HepG2 (cell line): ENCODE results near the gene FBLN5. TPM values are rescaled to one million over a fixed set of nuclear protein-coding genes. Genes with fewer than 3 reads are reported as not detected.

Source experiments
- ATAC-seq: fragments of 200-7000 bp; cut with Tn5 transposase; 3 replicates; pipeline ENCODE4 v1.9.1; 2020; ENCODE audit warnings: mild to moderate bottlenecking, moderate library complexity
- BruUV-seq: library from RNA; stranded (reverse); fragments of 400-500 nt; replicated peaks from 2 replicates; lab custom pipeline; 2021; lab: Mats Ljungman, UMichigan
- CTCF ChIA-PET: fragments of 300-600 bp; formaldehyde crosslinking; extraction: SDS; loops from one replicate; lab custom pipeline; 2021; ENCODE audit warnings: low total read pairs, inconsistent platforms, low intra/inter-chr PET ratio; lab: Yijun Ruan, JAX
- POLR2A ChIA-PET: fragments of 350-600 bp; sonication (Branson Sonifier 250); formaldehyde crosslinking; loops from one replicate; lab custom pipeline; 2020; ENCODE audit warnings: antibody characterized with exemption, inconsistent platforms; lab: Yijun Ruan, JAX
- DNase-seq: peaks from one replicate; pipeline ENCODE4 v3.0.0-alpha.2; 2015; ENCODE audit warnings: low spot score
- FAIRE-seq: peaks from 3 replicates; lab custom pipeline; 2011; peaks lifted over from hg19 to GRCh38; lab: Jason Lieb, UNC
- H2AFZ ChIP-seq: one replicate; pipeline ENCODE4 v1.6.1; 2011; ENCODE audit warnings: low read length, inconsistent platforms
- H3K27ac ChIP-seq: fragments of 300-600 bp; 3 replicates; pipeline ENCODE4 v1.8.0; 2011; ENCODE audit warnings: mixed run types, mild to moderate bottlenecking, mixed read lengths, low read length, inconsistent platforms; ENCODE audit not compliant: insufficient read depth; ENCODE audit errors: extremely low read length
- H3K27me3 ChIP-seq, 2 experiments: fragments of 200-600 bp in 1 of 2; 2 replicates in 1 of 2; 3 replicates in 1 of 2; pipeline versions ENCODE4 v1.6.0 to v1.8.0; 2011; ENCODE audit warnings: low read length in 2 of 2, mild to moderate bottlenecking in 2 of 2, moderate library complexity in 2 of 2, inconsistent platforms in 1 of 2; ENCODE audit not compliant: insufficient read depth in 2 of 2, control insufficient read depth in 1 of 2
- H3K36me3 ChIP-seq, 2 experiments: fragments of 200-600 bp in 1 of 2; replicated peaks in 1 of 2; 2 replicates in 1 of 2; 3 replicates in 1 of 2; pipeline versions ENCODE4 v1.5.1 to v1.8.0; 2011; ENCODE audit warnings: low read length in 2 of 2, inconsistent platforms in 1 of 2; ENCODE audit not compliant: insufficient read depth in 2 of 2, control insufficient read depth in 1 of 2
- H3K4me1 ChIP-seq: 2 replicates; pipeline ENCODE4 v1.5.1; 2012; ENCODE audit warnings: low read length, inconsistent platforms; ENCODE audit not compliant: insufficient read depth
- H3K4me2 ChIP-seq: 2 replicates; pipeline ENCODE4 v1.6.0; 2011; ENCODE audit warnings: low read depth, low read length, inconsistent platforms
- H3K4me3 ChIP-seq, 3 experiments: fragments of 200-600 bp in 1 of 3; sonication (generic), shearing (Covaris generic) in 1 of 3; replicated peaks in 1 of 3; 2 replicates each; pipeline ENCODE4 v1.5.1; 2011 to 2016; ENCODE audit warnings: low read length in 3 of 3, inconsistent platforms in 2 of 3, low read depth in 2 of 3, mild to moderate bottlenecking in 2 of 3, control low read depth in 1 of 3, mixed read lengths in 1 of 3; ENCODE audit not compliant: insufficient read depth in 1 of 3
- H3K79me2 ChIP-seq: one replicate; pipeline ENCODE4 v1.6.1; 2011; ENCODE audit warnings: low read length, inconsistent platforms; ENCODE audit not compliant: insufficient read depth
- H3K9ac ChIP-seq: 2 replicates; pipeline ENCODE4 v1.6.0; 2011; ENCODE audit warnings: mild to moderate bottlenecking, low read depth, low read length, inconsistent platforms; ENCODE audit not compliant: insufficient read depth
- H3K9me3 ChIP-seq: 2 replicates; pipeline ENCODE4 v1.5.1; 2012; ENCODE audit warnings: mild to moderate bottlenecking, low read length
- H4K20me1 ChIP-seq: 2 replicates; pipeline ENCODE4 v1.6.0; 2011; ENCODE audit warnings: inconsistent platforms, mild to moderate bottlenecking, low read length, moderate library complexity; ENCODE audit not compliant: insufficient read depth
- ATF7-NPFF ChIP-seq: sonication (generic); formaldehyde crosslinking; IDR thresholded peaks from 2 replicates; pipeline ENCODE4 v1.8.1; 2023; ENCODE audit warnings: mild to moderate bottlenecking, low read depth, missing genetic modification reagents, moderate library complexity
- BORCS8-MEF2B ChIP-seq: sonication (generic); formaldehyde crosslinking; IDR thresholded peaks from 2 replicates; pipeline ENCODE4 v1.8.0; 2022; ENCODE audit warnings: mild to moderate bottlenecking, missing genetic modification reagents
- EEA1 ChIP-seq: sonication (generic); formaldehyde crosslinking; IDR thresholded peaks from 2 replicates; pipeline ENCODE4 v1.5.1; 2020; ENCODE audit warnings: mild to moderate bottlenecking, missing genetic modification reagents, borderline replicate concordance
- ELF4 ChIP-seq: sonication (generic); formaldehyde crosslinking; IDR thresholded peaks from 2 replicates; pipeline ENCODE4 v1.5.0; 2020; ENCODE audit warnings: missing genetic modification reagents, mild to moderate bottlenecking, moderate library complexity, borderline replicate concordance
- HNF4G ChIP-seq, 2 experiments: sonication (generic) in 1 of 2; formaldehyde crosslinking in 1 of 2; IDR thresholded peaks; 2 replicates each; pipeline versions ENCODE4 v1.4.0 to v1.6.1; 2011 to 2020; ENCODE audit warnings: borderline replicate concordance in 2 of 2, low read depth in 2 of 2, mild to moderate bottlenecking in 2 of 2, low read length in 1 of 2, missing genetic modification reagents in 1 of 2, moderate library complexity in 1 of 2
- HNRNPK ChIP-seq: fragments of 200-400 bp; formaldehyde crosslinking; IDR thresholded peaks from 2 replicates; pipeline ENCODE4 v1.6.1; 2018; ENCODE audit warnings: low read length, low read depth, moderate library complexity, mild to moderate bottlenecking; ENCODE audit not compliant: poor library complexity, severe bottlenecking
- MED1 ChIP-seq: sonication (generic); formaldehyde crosslinking; IDR thresholded peaks from 2 replicates; pipeline ENCODE4 v1.4.0; 2020; ENCODE audit warnings: missing genetic modification reagents
- MXI1 ChIP-seq: IDR thresholded peaks from 3 replicates; pipeline ENCODE4 v1.6.1; 2012; ENCODE audit warnings: low read depth, low read length, inconsistent platforms, borderline replicate concordance
- SMARCC2 ChIP-seq: fragments of 450-650 bp; IDR thresholded peaks from 2 replicates; pipeline ENCODE4 v1.6.1; 2017; ENCODE audit warnings: antibody characterized with exemption, mild to moderate bottlenecking
- TAF1 ChIP-seq: sonication (generic); formaldehyde crosslinking; IDR thresholded peaks from 2 replicates; pipeline ENCODE4 v1.4.0; 2020; ENCODE audit warnings: missing genetic modification reagents
- U2AF2 ChIP-seq: fragments of 200-400 bp; formaldehyde crosslinking; IDR thresholded peaks from 2 replicates; pipeline ENCODE4 v1.6.1; 2017; ENCODE audit warnings: low read depth, mild to moderate bottlenecking, low read length
- ZEB1 ChIP-seq: IDR thresholded peaks from 2 replicates; pipeline ENCODE4 v1.6.1; 2012; ENCODE audit warnings: mild to moderate bottlenecking, low read depth, inconsistent platforms; ENCODE audit not compliant: insufficient replicate concordance
- WGBS: methylation state at CpG from one replicate; pipeline ENCODE4 v1.1.6; 2017; ENCODE audit warnings: low lambda C conversion rate; 5-methylcytosine and 5-hydroxymethylcytosine counted together
- in situ Hi-C: cut with HindIII; loops from 2 replicates; pipeline ENCODE4 v1.10.0; 2017; ENCODE audit warnings: low pct_unique_long_range_greater_than_20kb; ENCODE audit not compliant: extremely low pct_ligation_motif_present
- intact Hi-C: fragments of 100-400 bp; cut with micrococcal nuclease; formaldehyde crosslinking; loops from one replicate; pipeline ENCODE4 v1.10.0; 2022; ENCODE audit not compliant: unreplicated experiment
- polyA plus RNA-seq, 8 experiments: library from polyadenylated mRNA; depleted of rRNA in 3 of 8; stranded (reverse) in 7 of 8; unstranded in 1 of 8; fragments of >200 nt; fragmentation: Illumina TruSeq in 4 of 8; extraction: Trizol in 4 of 8; gene quantifications; 2 replicates each; pipeline versions ENCODE4 v1.2.1 to v1.2.3, GENCODE V29; 2011 to 2016; ENCODE audit warnings: low read depth in 4 of 8, missing spikeins in 1 of 8, mixed read lengths in 1 of 8; ENCODE audit not compliant: insufficient read depth in 1 of 8
- total RNA-seq, 5 experiments: library from RNA; depleted of rRNA; stranded (reverse); fragments of >200 nt; fragmentation: Illumina TruSeq; extraction: Trizol; gene quantifications; 2 replicates each; pipeline ENCODE4 v1.2.3, GENCODE V29; 2016; ENCODE audit warnings: low read depth in 1 of 5
- TF ChIP-seq, protein P1 (sequence below): IDR thresholded peaks from 2 replicates; pipeline ENCODE4 v1.6.1; 2016; ENCODE audit warnings: missing biosample characterization, missing genetic modification reagents, low read depth
- TF ChIP-seq, protein P2 (sequence below): sonication (generic); formaldehyde crosslinking; IDR thresholded peaks from 2 replicates; pipeline ENCODE4 v1.8.0; 2022; ENCODE audit warnings: mild to moderate bottlenecking, missing genetic modification reagents
- TF ChIP-seq, protein P3 (sequence below): sonication (generic); formaldehyde crosslinking; IDR thresholded peaks from 2 replicates; pipeline ENCODE4 v1.8.0; 2022; ENCODE audit warnings: mild to moderate bottlenecking, missing genetic modification reagents; ENCODE audit not compliant: insufficient replicate concordance
- TF ChIP-seq, protein P4 (sequence below): sonication (generic); formaldehyde crosslinking; IDR thresholded peaks from 2 replicates; pipeline ENCODE4; 2020; ENCODE audit warnings: missing genetic modification reagents, mild to moderate bottlenecking, borderline replicate concordance

Gene FBLN5
- total and polyA plus RNA-seq, 2 of the 13 experiments (the other 11 are each of a cell fraction or from before 2014, with no cell fraction given), result 0.38 to 0.77 TPM

- TF ChIP-seq, protein P1, sequence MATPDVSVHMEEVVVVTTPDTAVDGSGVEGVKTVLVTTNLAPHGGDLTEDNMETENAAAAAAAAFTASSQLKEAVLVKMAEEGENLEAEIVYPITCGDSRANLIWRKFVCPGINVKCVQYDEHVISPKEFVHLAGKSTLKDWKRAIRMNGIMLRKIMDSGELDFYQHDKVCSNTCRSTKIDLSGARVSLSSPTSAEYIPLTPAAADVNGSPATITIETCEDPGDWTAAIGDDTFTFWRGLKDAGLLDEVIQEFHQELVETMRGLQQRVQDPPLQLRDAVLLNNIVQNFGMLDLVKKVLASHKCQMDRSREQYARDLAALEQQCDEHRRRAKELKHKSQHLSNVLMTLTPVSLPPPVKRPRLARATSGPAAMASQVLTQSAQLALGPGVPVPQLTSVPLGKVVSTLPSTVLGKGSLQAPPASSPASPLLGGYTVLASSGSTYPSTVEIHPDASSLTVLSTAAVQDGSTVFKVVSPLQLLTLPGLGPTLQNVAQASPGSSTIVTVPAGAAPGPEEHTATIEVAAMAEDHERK, result no peak
- TF ChIP-seq EEA1 (CRISPR knock-in tag) (no peak), HNF4G (IDR thresholded peaks at IDR 0.05; ENCODE audit: borderline replicate concordance, low read depth, low read length) (no peak), HNF4G (CRISPR knock-in tag; IDR thresholded peaks at IDR 0.05; ENCODE audit: borderline replicate concordance, low read depth) (no peak), U2AF2 (no peak), BORCS8-MEF2B (CRISPR knock-in tag) (no peak)
- TF ChIP-seq, protein P2, sequence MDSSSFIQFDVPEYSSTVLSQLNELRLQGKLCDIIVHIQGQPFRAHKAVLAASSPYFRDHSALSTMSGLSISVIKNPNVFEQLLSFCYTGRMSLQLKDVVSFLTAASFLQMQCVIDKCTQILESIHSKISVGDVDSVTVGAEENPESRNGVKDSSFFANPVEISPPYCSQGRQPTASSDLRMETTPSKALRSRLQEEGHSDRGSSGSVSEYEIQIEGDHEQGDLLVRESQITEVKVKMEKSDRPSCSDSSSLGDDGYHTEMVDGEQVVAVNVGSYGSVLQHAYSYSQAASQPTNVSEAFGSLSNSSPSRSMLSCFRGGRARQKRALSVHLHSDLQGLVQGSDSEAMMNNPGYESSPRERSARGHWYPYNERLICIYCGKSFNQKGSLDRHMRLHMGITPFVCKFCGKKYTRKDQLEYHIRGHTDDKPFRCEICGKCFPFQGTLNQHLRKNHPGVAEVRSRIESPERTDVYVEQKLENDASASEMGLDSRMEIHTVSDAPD (CRISPR knock-in tag), result no peak
Observed at GRCh38 chr14:91882776-91883175, 64.7 kb downstream of the FBLN5 start (continued).

DNA sequence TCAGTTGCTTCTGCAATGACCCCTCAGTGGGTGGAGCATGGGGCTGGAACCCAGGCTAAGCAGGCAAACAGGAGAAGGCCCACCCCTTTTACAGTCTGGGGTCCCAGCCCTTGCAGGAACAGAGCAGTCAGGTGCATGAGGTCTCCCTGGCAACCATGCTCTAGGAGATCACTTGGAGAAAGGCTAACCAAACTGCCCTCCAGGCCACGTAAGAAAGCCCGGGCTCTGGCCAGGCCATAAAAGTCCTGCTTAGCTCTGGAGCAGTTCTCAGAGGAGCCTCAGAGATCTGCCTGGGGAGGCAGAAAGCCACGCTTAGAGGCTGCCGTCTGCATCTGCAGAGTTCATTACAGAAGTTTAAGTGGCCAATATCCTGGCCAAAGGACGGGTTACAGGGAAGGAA is 65.1 kb downstream of the FBLN5 start:
- H3K9ac ChIP-seq, result no peak overlapping the region
- DNase-seq (no peak), ATAC-seq (no peak), FAIRE-seq (no peak)
- no TSS peak for BruUV-seq
- CTCF ChIA-PET, result no interaction called here
- no peaks in the 10 kb centered on the region for H3K36me3 ChIP-seq
- H3K4me1 ChIP-seq, result no peaks in the 10 kb centered on the region
- no peak overlapping the region for H3K4me2 ChIP-seq
- no peaks in the 10 kb centered on the region for H3K9me3 ChIP-seq
- H2AFZ ChIP-seq, result no peak overlapping the region
- H3K79me2 ChIP-seq, result no peaks in the 10 kb centered on the region
- in situ Hi-C loops (no loop called here), intact Hi-C loops (no loop called here)
- H3K4me3 ChIP-seq, result no peak overlapping the region
- WGBS, result 90% methylated on average over 2 of the region's 5 CpGs
- H3K27ac ChIP-seq, result no peak overlapping the region
- no peaks in the 10 kb centered on the region for H3K27me3 ChIP-seq
- H4K20me1 ChIP-seq, result no peaks in the 10 kb centered on the region
- POLR2A ChIA-PET, result no interaction called here
- TF ChIP-seq TAF1 (CRISPR knock-in tag) (no peak), ZEB1 (no peak), ELF4 (no peak), MXI1 (no peak), MED1 (no peak), HNRNPK (no peak), SMARCC2 (no peak), ATF7-NPFF (CRISPR knock-in tag) (no peak)
- TF ChIP-seq, protein P3, sequence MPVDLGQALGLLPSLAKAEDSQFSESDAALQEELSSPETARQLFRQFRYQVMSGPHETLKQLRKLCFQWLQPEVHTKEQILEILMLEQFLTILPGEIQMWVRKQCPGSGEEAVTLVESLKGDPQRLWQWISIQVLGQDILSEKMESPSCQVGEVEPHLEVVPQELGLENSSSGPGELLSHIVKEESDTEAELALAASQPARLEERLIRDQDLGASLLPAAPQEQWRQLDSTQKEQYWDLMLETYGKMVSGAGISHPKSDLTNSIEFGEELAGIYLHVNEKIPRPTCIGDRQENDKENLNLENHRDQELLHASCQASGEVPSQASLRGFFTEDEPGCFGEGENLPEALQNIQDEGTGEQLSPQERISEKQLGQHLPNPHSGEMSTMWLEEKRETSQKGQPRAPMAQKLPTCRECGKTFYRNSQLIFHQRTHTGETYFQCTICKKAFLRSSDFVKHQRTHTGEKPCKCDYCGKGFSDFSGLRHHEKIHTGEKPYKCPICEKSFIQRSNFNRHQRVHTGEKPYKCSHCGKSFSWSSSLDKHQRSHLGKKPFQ (CRISPR knock-in tag), result no peak
- TF ChIP-seq, protein P4, sequence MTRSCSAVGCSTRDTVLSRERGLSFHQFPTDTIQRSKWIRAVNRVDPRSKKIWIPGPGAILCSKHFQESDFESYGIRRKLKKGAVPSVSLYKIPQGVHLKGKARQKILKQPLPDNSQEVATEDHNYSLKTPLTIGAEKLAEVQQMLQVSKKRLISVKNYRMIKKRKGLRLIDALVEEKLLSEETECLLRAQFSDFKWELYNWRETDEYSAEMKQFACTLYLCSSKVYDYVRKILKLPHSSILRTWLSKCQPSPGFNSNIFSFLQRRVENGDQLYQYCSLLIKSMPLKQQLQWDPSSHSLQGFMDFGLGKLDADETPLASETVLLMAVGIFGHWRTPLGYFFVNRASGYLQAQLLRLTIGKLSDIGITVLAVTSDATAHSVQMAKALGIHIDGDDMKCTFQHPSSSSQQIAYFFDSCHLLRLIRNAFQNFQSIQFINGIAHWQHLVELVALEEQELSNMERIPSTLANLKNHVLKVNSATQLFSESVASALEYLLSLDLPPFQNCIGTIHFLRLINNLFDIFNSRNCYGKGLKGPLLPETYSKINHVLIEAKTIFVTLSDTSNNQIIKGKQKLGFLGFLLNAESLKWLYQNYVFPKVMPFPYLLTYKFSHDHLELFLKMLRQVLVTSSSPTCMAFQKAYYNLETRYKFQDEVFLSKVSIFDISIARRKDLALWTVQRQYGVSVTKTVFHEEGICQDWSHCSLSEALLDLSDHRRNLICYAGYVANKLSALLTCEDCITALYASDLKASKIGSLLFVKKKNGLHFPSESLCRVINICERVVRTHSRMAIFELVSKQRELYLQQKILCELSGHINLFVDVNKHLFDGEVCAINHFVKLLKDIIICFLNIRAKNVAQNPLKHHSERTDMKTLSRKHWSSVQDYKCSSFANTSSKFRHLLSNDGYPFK (CRISPR knock-in tag), result no peak
